Testis (tissue), 2 donors: Measurements from ENCODE around the gene C12orf75.

Experiments
- POLR2A ChIP-seq: fragments of 450-650 bp; IDR thresholded peaks from one replicate; pipeline ENCODE4 v1.6.1; 2017; ENCODE audit warnings: antibody characterized with exemption, mild to moderate bottlenecking, moderate library complexity
- TF ChIP-seq, protein P1 (sequence below), 3 experiments: fragments of 450-650 bp in 2 of 3; fragments of 200-600 bp in 1 of 3; sonication (generic) in 1 of 3; IDR thresholded peaks; one replicate each; pipeline ENCODE4 v1.5.1; 2016 to 2019; ENCODE audit warnings: antibody characterized with exemption in 3 of 3, mild to moderate bottlenecking in 2 of 3, moderate library complexity in 1 of 3

DNA sequence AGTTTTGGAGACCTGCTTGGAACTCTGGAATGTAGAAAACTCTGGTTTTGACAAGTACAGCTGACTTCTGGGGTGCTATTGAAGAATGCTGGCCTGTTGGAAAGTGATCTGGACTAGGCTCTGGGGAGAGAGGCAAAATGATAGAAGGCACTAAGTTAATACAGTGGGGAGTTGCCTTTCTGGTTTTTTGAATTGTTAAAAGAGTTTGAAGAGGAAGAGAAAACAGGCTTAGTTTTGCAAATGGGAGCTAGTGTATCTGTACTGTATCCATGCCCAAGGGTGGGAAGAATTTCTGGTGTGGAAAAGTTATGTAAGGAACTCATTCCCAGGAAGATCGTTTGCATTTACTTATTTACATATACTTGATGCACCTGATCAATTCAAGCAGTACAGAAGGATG, 43.8 kb downstream of the C12orf75 start:
- TF ChIP-seq POLR2A, result no peak
- TF ChIP-seq, protein P1, sequence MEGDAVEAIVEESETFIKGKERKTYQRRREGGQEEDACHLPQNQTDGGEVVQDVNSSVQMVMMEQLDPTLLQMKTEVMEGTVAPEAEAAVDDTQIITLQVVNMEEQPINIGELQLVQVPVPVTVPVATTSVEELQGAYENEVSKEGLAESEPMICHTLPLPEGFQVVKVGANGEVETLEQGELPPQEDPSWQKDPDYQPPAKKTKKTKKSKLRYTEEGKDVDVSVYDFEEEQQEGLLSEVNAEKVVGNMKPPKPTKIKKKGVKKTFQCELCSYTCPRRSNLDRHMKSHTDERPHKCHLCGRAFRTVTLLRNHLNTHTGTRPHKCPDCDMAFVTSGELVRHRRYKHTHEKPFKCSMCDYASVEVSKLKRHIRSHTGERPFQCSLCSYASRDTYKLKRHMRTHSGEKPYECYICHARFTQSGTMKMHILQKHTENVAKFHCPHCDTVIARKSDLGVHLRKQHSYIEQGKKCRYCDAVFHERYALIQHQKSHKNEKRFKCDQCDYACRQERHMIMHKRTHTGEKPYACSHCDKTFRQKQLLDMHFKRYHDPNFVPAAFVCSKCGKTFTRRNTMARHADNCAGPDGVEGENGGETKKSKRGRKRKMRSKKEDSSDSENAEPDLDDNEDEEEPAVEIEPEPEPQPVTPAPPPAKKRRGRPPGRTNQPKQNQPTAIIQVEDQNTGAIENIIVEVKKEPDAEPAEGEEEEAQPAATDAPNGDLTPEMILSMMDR (IDR thresholded peaks at IDR 0.05), result no peak
